ENCODE data around the gene DCANP1.

Gene DCANP1

GRCh38 chr5:135486131-135487036, 39.2 kb upstream of the DCANP1 start:
- peak; percentile 8 for DNase-seq (ENCODE audit: low spot score)
- in situ Hi-C loops (cut with MboI; ENCODE audit: low sequenced_read_pairs, unreplicated experiment), result no loop called here
- TF ChIP-seq CTCF (IDR thresholded peaks at IDR 0.05; ENCODE audit: borderline replicate concordance, control extremely low read depth, extremely low read depth, insufficient read depth, missing control alignments), result no peak

- TF ChIP-seq CTCF (IDR thresholded peaks at IDR 0.05; ENCODE audit: borderline replicate concordance, control extremely low read depth, extremely low read depth, insufficient read depth, missing control alignments), result no peak
- in situ Hi-C loops (cut with MboI; ENCODE audit: low sequenced_read_pairs, unreplicated experiment), result no loop called here
- DNase-seq (ENCODE audit: low spot score), result peak; percentile 9
These were observed 37.5 kb upstream of the DCANP1 start for GRCh38 chr5:135484674-135485086.

DNA sequence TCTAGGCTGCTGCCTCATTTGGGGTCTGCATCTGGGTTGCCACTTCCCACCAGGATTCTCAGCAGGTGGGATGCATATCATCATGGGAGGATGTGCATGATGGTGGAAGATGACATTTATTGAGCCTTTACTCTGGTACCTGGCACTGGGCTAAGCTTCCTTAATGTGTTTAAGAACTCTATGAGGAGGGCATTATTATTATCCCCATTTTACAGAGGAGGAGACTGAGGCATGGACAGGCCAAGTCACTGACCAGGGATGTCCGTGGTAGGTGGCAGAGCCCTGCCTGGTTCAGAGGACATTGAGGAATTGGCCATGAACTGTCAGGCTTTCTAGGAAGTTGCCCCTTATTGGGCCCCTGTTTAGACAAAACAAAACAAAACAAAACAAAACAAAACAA, 36.1 kb upstream of the DCANP1 start:
- no peak for TF ChIP-seq CTCF (IDR thresholded peaks at IDR 0.05; ENCODE audit: borderline replicate concordance, control extremely low read depth, extremely low read depth, insufficient read depth, missing control alignments)
- in situ Hi-C loops (cut with MboI; ENCODE audit: low sequenced_read_pairs, unreplicated experiment), result no loop called here
- DNase-seq (ENCODE audit: low spot score), result no peak

DNA sequence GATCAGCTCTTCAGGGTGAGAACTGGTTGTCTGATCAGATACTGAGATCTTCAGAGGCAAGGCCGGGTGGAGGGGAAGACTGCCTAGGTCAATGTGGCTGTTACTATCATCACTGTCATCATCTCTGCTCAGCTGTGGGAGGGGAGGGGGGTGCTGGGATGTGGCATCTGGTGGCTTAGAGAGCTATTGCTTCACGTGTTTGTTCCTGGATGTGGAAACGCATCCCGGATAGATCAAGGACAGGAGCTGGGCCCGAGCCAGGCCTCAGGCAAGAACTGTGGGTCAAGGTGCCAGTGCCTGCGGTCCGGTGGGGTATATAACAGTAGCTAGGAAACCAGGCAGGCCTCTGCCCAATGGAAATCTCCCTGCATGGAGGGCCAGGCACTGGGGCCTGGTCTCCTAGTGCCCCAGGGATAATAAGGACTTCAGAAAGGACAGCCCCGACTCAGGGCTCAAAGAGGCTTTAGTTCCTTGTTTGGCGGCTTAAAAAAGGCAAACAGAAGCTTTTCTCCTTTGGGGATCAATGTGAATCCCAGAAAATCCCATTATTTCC, 35.3 kb upstream of the DCANP1 start:
- in situ Hi-C loops (cut with MboI; ENCODE audit: low sequenced_read_pairs, unreplicated experiment), result no loop called here
- TF ChIP-seq CTCF (IDR thresholded peaks at IDR 0.05; ENCODE audit: borderline replicate concordance, control extremely low read depth, extremely low read depth, insufficient read depth, missing control alignments), result no peak
- peak; percentile 13 for DNase-seq (ENCODE audit: low spot score)

DNA sequence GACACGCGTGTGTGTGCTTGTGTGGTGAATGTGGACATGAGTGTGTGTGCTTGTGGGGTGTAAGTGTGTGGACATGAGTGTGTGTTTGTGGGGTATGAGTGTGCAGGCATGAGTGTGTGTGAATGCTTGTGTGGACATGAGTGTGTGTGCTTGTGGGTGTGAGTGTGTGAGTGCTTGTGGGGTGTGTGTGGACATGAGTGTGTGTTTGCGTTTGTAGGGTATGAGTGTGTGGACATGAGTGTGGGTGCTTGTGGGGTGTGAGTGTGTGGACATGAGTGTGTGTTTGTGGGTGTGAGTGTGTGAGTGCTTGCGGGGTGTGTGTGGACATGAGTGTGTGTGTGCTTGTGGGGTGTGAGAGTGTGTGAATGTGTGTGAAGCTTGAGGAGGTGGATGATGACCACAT, 34.8 kb upstream of the DCANP1 start:
- TF ChIP-seq CTCF (IDR thresholded peaks at IDR 0.05; ENCODE audit: borderline replicate concordance, control extremely low read depth, extremely low read depth, insufficient read depth, missing control alignments), result no peak
- no peak for DNase-seq (ENCODE audit: low spot score)
- in situ Hi-C loops (cut with MboI; ENCODE audit: low sequenced_read_pairs, unreplicated experiment), result no loop called here

DNA sequence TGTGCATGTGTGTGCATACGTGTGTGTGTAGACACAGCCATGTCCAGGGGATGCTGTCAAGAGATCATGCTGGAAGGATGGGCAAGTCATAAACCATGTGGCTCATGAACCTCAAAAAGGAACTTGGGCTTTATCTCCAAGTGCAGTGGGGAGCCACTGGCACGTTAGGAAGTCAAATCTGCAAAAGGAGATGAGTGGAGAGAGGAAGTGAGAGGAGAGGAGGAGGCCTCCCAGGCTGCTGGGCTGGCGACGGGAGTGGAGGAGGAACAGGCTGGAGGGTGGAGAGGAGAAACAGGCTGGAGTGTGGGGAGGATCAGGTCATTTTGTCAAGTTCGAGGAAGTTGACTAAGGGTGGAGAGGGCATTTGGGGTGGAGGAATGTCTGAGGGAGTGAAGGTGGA, 34.2 kb upstream of the DCANP1 start:
- no peak for TF ChIP-seq CTCF (IDR thresholded peaks at IDR 0.05; ENCODE audit: borderline replicate concordance, control extremely low read depth, extremely low read depth, insufficient read depth, missing control alignments)
- no peak for DNase-seq (ENCODE audit: low spot score)
- in situ Hi-C loops (cut with MboI; ENCODE audit: low sequenced_read_pairs, unreplicated experiment), result no loop called here
